Caco-2 (cell line): ENCODE results near the gene ROPN1L. TPM values are rescaled to one million over a fixed set of nuclear protein-coding genes. Genes with fewer than 3 reads are reported as not detected.

Experiments
- BruUV-seq: library from RNA; stranded (reverse); fragments of 400-500 nt; replicated peaks from 2 replicates; lab custom pipeline; 2021; lab: Mats Ljungman, UMichigan
- CTCF ChIA-PET: fragments of 300-600 bp; sonication (Branson Sonifier 250); formaldehyde crosslinking; loops from one replicate; lab custom pipeline; 2022; ENCODE audit warnings: antibody characterized with exemption; lab: Charles Lee
- POLR2A ChIA-PET: fragments of 300-600 bp; sonication (Branson Sonifier 250); formaldehyde crosslinking; loops from one replicate; lab custom pipeline; 2022; ENCODE audit warnings: antibody characterized with exemption; lab: Charles Lee
- DNase-seq, 2 experiments: peaks; one replicate each; pipeline versions ENCODE4 v3.0.0 to v3.0.0-alpha.2; 2020 to 2022
- H3K27me3 ChIP-seq: replicated peaks from 2 replicates; pipeline ENCODE4 v1.6.0; 2011; ENCODE audit warnings: low read length; ENCODE audit not compliant: control insufficient read depth, insufficient read depth
- H3K36me3 ChIP-seq: 2 replicates; pipeline ENCODE4 v1.5.1; 2011; ENCODE audit warnings: low read length; ENCODE audit not compliant: control insufficient read depth, insufficient read depth
- H3K4me1 ChIP-seq: fragments of 250-450 bp; sonication (Bioruptor Pico); 2 replicates; pipeline ENCODE4 v1.5.1; 2020; ENCODE audit warnings: mild to moderate bottlenecking
- H3K4me3 ChIP-seq: 2 replicates; pipeline ENCODE4 v1.5.1; 2011; ENCODE audit warnings: low read depth, mild to moderate bottlenecking, control low read depth, low read length
- H3K9me3 ChIP-seq: fragments of 250-450 bp; sonication (Bioruptor Pico); 2 replicates; pipeline ENCODE4 v1.5.1; 2020; ENCODE audit warnings: mild to moderate bottlenecking, moderate library complexity
- H3K27ac Mint-ChIP-seq: one replicate; pipeline ENCODE4 v1.8.0; 2022; ENCODE audit warnings: mixed read lengths; ENCODE audit not compliant: unreplicated experiment
- H3K27me3 Mint-ChIP-seq: one replicate; pipeline ENCODE4 v1.8.0; 2022; ENCODE audit warnings: mixed read lengths; ENCODE audit not compliant: insufficient read depth, unreplicated experiment
- H3K36me3 Mint-ChIP-seq: one replicate; pipeline ENCODE4 v1.8.0; 2022; ENCODE audit warnings: mild to moderate bottlenecking, mixed read lengths; ENCODE audit not compliant: insufficient read depth, unreplicated experiment
- H3K4me1 Mint-ChIP-seq: one replicate; pipeline ENCODE4 v1.8.0; 2022; ENCODE audit warnings: low read depth, mixed read lengths; ENCODE audit not compliant: unreplicated experiment
- H3K4me3 Mint-ChIP-seq: one replicate; pipeline ENCODE4 v1.8.0; 2022; ENCODE audit warnings: mild to moderate bottlenecking, moderate library complexity, mixed read lengths; ENCODE audit not compliant: unreplicated experiment
- H3K9me3 Mint-ChIP-seq: one replicate; pipeline ENCODE4 v1.8.0; 2022; ENCODE audit warnings: mixed read lengths; ENCODE audit not compliant: unreplicated experiment
- CTCF ChIP-seq, 2 experiments: fragments of 200-600 bp in 1 of 2; IDR thresholded peaks; 1 replicate in 1 of 2; 2 replicates in 1 of 2; pipeline versions ENCODE4 v1.5.1 to v1.8.0; 2011 to 2022; ENCODE audit warnings: antibody characterized with exemption in 1 of 2, control low read depth in 1 of 2, inconsistent platforms in 1 of 2, low read depth in 1 of 2, low read length in 1 of 2, mild to moderate bottlenecking in 1 of 2, moderate library complexity in 1 of 2; ENCODE audit not compliant: insufficient read depth in 1 of 2, severe bottlenecking in 1 of 2, unreplicated experiment in 1 of 2
- intact Hi-C: fragments of 100-400 bp; cut with micrococcal nuclease; formaldehyde crosslinking; loops from one replicate; pipeline ENCODE4 v1.10.0; 2022; ENCODE audit not compliant: unreplicated experiment
- total RNA-seq: library from RNA; stranded (reverse); gene quantifications from 2 replicates; pipeline ENCODE4 v1.2.3, GENCODE V29; 2022

Gene ROPN1L
- total RNA-seq, 1 experiment from 2014 or later, result 0.48 TPM

DNA sequence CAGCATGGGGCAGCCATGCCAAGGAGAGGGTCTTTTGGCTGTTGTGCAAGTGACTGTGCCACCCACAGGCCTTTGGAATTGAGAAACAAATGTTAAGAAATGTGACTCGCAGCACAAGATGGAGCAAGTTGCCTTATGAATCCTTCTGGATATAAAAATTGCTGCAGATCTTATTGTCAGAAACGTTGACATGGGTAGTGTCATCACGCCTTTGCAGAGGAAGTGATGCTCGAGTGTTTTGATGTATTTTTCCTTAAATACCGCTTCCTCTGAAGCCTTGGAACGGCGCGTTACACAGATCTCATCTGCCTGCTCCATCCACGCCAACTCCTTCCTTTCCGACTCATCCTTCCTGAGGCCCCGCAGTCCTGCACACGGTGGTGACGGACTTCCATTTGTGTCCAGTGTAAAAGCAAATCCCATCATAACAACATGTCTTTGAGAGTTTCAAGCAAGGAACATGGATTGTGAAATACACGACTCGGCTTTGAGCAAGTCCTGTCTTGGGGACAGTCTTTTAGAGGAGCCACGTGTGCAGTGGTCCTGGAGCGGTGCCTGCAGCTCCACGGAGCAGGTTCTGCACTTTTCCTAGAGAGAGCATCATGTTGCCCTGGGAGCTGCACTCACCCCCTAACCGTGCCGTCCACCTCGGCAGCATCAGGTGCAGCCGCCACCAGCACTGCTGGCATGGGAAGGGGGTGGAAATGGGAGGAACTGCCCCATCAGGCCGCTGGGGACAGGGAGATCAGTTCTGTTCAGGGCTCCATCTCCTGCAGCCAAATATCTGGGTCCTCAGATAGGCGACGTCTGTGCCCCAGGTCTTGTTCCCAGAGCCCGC lies 15.1 kb downstream of the ROPN1L start:
- no peak overlapping the region for H3K4me3 ChIP-seq
- Mint-ChIP-seq H3K27me3 (no peaks in the 10 kb centered on the region), H3K27ac (no peak overlapping the region), H3K9me3 (no peaks in the 10 kb centered on the region), H3K4me3 (no peak overlapping the region), H3K4me1 (no peaks in the 10 kb centered on the region), H3K36me3 (no peaks in the 10 kb centered on the region)
- BruUV-seq, result no TSS peak
- no peaks in the 10 kb centered on the region for H3K27me3 ChIP-seq
- intact Hi-C loops, result no loop called here
- no peaks in the 10 kb centered on the region for H3K9me3 ChIP-seq
- H3K36me3 ChIP-seq, result no peaks in the 10 kb centered on the region
- DNase-seq, result no peak
- POLR2A ChIA-PET, result no interaction called here
- H3K4me1 ChIP-seq, result peaks cover 11% of the 10 kb centered on the region
- CTCF ChIA-PET, result no interaction called here
- no peak for TF ChIP-seq CTCF (IDR thresholded peaks at IDR 0.05; ENCODE audit: insufficient read depth in 1 of 2, low read depth in 1 of 2, low read length in 1 of 2, severe bottlenecking in 1 of 2, unreplicated experiment in 1 of 2)

GRCh38 chr5:10457682-10458574 lies 16.2 kb downstream of the ROPN1L start:
- BruUV-seq, result no TSS peak

More at GRCh38 chr5:10457682-10458574, 16.2 kb downstream of the ROPN1L start:
- intact Hi-C loops, result no loop called here
- Mint-ChIP-seq H3K9me3 (no peaks in the 10 kb centered on the region), H3K4me1 (no peaks in the 10 kb centered on the region), H3K4me3 (no peak overlapping the region), H3K27ac (no peak overlapping the region), H3K36me3 (no peaks in the 10 kb centered on the region), H3K27me3 (no peaks in the 10 kb centered on the region)
- TF ChIP-seq CTCF (IDR thresholded peaks at IDR 0.05; ENCODE audit: insufficient read depth in 1 of 2, low read depth in 1 of 2, low read length in 1 of 2, severe bottlenecking in 1 of 2, unreplicated experiment in 1 of 2), result no peak
- no peaks in the 10 kb centered on the region for H3K36me3 ChIP-seq
- ChIA-PET POLR2A (no interaction called here), CTCF (interaction anchor here (1.0 kb wide), 1 partner anchor 170 kb away, joined by 3 read pairs; no protein-coding TSS in a partner anchor)
- no peak for DNase-seq
- H3K4me3 ChIP-seq, result no peak overlapping the region
- no peaks in the 10 kb centered on the region for H3K27me3 ChIP-seq
- no peaks in the 10 kb centered on the region for H3K9me3 ChIP-seq
- peaks cover 10% of the 10 kb centered on the region for H3K4me1 ChIP-seq
